Measurements from ENCODE around the gene API5. TPM values are rescaled to one million over a fixed set of nuclear protein-coding genes. Genes with fewer than 3 reads are reported as not detected.

API5 gene
- total RNA-seq: 10 to 100 TPM; 59.0 to 87.2 (median 61.5) TPM

GRCh38 chr11:43311791-43312607, at the start of gene API5:
Gene API5 (plus strand): TSS chr11:43311996. CDS start chr11:43312128, 132 bp downstream.
- TF ChIP-seq CTCF (IDR thresholded peaks at IDR 0.05; ENCODE audit: low read depth): no peak

GRCh38 chr11:43267856-43268580, 43.8 kb upstream of the API5 start:
- no peak for TF ChIP-seq CTCF (IDR thresholded peaks at IDR 0.05; ENCODE audit: low read depth)

GRCh38 chr11:43268786-43269185, 43.0 kb upstream of the API5 start:
- TF ChIP-seq CTCF (IDR thresholded peaks at IDR 0.05; ENCODE audit: low read depth): no peak

- no peak for TF ChIP-seq CTCF (IDR thresholded peaks at IDR 0.05; ENCODE audit: low read depth)
Measured at GRCh38 chr11:43269254-43269918, 42.4 kb upstream of the API5 start.

GRCh38 chr11:43270468-43270867, 41.3 kb upstream of the API5 start:
- TF ChIP-seq CTCF (IDR thresholded peaks at IDR 0.05; ENCODE audit: low read depth): no peak

GRCh38 chr11:43278193-43278956, 33.4 kb upstream of the API5 start:
- no peak for TF ChIP-seq CTCF (IDR thresholded peaks at IDR 0.05; ENCODE audit: low read depth)

Data from subcutaneous adipose tissue (tissue), 4 donors.